RWPE1 (cell line): Measurements from ENCODE around the gene SLC7A9.

Source experiments
- CTCF ChIA-PET: fragments of 350-600 bp; sonication (Branson Sonifier 250); formaldehyde crosslinking; extraction: SDS; loops from one replicate; lab custom pipeline; 2021; lab: Yijun Ruan, JAX
- POLR2A ChIA-PET: fragments of 400-600 bp; formaldehyde crosslinking; extraction: SDS; loops from one replicate; lab custom pipeline; 2020; ENCODE audit warnings: antibody characterized with exemption; ENCODE audit not compliant: low non-redundant PET; lab: Yijun Ruan, JAX
- DNase-seq: peaks from one replicate; pipeline ENCODE4 v3.0.0; 2012; ENCODE audit warnings: low spot score
- H3K27ac ChIP-seq: fragments of 450-650 bp; 2 replicates; pipeline ENCODE4 v1.5.1; 2017
- TF ChIP-seq, protein P1 (sequence below): fragments of 450-650 bp; conservative IDR thresholded peaks from 2 replicates; pipeline ENCODE4 v1.5.1; 2017; ENCODE audit warnings: low read depth, mild to moderate bottlenecking

The SLC7A9 gene

DNA sequence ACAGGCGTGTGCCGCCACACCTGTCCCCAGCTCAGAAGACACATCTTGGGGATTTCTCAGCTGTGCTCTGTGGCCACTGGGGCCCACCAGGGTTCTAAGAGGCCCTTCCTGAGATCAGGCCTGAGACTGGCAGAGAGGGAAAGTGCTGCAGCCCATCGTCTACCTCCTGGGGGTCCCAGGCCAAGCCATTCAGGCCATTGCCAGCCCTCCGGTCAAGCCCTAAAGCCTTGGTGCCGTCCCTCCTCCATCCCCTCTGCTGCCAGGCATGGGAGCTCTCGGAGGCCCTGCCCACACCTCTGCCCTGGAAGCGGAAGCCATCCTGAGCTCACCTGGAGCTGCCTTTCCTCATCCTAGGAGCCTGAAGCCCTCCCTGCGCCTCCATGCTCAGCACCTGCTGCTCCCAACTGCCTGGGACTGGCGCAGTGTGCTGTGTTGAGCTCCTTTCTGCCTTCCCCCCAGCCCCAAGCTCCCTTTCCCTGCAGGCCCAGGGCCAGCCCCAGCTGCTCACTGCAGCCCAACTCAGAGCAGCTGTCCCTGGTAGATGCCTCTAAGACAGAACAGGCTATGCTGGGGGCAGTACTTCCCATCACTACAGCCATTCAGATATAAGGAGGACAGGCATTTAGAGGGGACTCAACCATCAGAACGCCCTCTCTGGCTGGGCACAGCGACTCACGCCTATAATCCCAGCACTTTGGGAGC lies 2.9 kb downstream of the SLC7A9 start:
- no peak overlapping the region for H3K27ac ChIP-seq
- POLR2A ChIA-PET: interaction anchor here (0.6 kb wide), 1 partner anchor 191 kb away, joined by 3 read pairs; the partner anchor contains the start of gene RGS9BP
- CTCF ChIA-PET: no interaction called here
- no peak for DNase-seq
- TF ChIP-seq, protein P1, sequence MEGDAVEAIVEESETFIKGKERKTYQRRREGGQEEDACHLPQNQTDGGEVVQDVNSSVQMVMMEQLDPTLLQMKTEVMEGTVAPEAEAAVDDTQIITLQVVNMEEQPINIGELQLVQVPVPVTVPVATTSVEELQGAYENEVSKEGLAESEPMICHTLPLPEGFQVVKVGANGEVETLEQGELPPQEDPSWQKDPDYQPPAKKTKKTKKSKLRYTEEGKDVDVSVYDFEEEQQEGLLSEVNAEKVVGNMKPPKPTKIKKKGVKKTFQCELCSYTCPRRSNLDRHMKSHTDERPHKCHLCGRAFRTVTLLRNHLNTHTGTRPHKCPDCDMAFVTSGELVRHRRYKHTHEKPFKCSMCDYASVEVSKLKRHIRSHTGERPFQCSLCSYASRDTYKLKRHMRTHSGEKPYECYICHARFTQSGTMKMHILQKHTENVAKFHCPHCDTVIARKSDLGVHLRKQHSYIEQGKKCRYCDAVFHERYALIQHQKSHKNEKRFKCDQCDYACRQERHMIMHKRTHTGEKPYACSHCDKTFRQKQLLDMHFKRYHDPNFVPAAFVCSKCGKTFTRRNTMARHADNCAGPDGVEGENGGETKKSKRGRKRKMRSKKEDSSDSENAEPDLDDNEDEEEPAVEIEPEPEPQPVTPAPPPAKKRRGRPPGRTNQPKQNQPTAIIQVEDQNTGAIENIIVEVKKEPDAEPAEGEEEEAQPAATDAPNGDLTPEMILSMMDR: no peak

DNA sequence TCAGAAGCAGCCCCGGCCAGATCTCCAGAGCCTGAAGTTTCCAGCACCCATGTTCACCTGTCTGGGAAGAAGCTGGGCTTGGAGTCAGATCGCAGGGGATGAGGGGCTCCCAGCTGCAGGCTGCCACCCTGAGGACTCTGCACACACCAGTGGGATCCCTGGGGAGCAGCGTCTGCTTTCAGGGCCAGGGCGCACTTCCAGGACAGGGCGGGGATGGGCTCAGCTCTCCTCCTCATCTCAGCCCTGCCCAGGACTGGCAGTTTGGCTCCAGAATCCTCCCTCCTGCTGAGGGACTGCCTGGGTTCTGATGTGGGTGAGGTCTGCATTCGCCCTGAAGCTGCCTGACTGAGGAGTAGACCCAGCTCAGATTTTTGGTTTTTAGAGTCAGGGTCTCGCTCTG lies 3.5 kb downstream of the SLC7A9 start:
- H3K27ac ChIP-seq: no peak overlapping the region
- POLR2A ChIA-PET: no interaction called here
- DNase-seq: no peak
- TF ChIP-seq, protein P1: no peak
- CTCF ChIA-PET: no interaction called here

DNA sequence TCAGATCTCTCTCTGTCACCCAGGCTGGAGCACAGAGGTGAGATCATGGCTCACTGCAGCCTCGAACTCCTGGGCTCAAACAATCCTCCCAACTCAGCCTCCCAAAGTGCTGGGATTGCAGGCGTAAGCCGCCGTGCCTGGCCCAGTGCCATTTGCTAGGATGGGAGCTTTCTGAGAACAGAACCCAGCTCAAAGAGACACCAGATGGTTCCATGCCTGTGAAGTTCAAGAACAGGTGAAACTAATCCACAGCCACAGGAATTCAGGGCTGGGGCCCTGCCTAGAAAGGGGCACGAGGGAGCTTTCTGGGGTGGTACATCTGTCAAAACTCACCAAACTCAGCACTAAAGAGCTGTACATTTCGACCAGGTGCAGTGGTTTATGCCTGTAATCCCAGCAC lies 4.2 kb downstream of the SLC7A9 start:
- TF ChIP-seq, protein P1: no peak
- no peak for DNase-seq
- H3K27ac ChIP-seq: no peak overlapping the region
- POLR2A ChIA-PET: no interaction called here
- CTCF ChIA-PET: interaction anchor here (0.6 kb wide), 1 partner anchor 40 kb away, joined by 3 read pairs; no protein-coding TSS in a partner anchor

- POLR2A ChIA-PET: no interaction called here
- no peak overlapping the region for H3K27ac ChIP-seq
- TF ChIP-seq, protein P1: no peak
- CTCF ChIA-PET: no interaction called here
- DNase-seq: no peak
Observed at GRCh38 chr19:32864318-32865007, 5.1 kb downstream of the SLC7A9 start.

- POLR2A ChIA-PET: no interaction called here
- TF ChIP-seq, protein P1: no peak
- no peak for DNase-seq
- CTCF ChIA-PET: no interaction called here
- no peak overlapping the region for H3K27ac ChIP-seq
Observed at GRCh38 chr19:32863841-32864240, 5.7 kb downstream of the SLC7A9 start.

DNA sequence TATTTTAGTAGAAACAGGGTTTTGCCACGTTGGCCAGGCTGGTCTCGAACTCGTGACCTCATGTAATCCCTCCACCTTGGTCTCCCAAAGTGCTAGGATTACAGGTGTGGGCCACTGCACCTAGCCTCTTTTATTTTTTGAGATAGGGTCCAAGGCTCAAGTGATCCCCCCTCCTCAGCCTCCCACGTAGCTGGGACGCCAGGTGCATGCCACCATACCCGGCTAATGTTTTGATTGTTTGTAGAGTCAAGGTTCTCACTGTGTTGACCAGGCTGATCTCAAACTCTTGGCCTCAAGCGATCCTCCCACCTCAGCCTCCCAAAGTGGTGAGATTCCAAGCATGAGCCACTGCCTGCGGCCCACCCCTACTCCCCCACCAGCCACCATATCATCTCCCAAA lies 6.3 kb downstream of the SLC7A9 start:
- TF ChIP-seq, protein P1: no peak
- ChIA-PET CTCF (no interaction called here), POLR2A (no interaction called here)
- DNase-seq: no peak
- no peak overlapping the region for H3K27ac ChIP-seq
